Kidney (tissue), 14 donors: Measurements from ENCODE around the gene FAM20C. TPM values are rescaled to one million over a fixed set of nuclear protein-coding genes. Genes with fewer than 3 reads are reported as not detected.

Experiments
- DNase-seq, 5 donors: peaks; one replicate each; pipeline ENCODE4 v3.0.0-alpha.2; 2013 to 2020
- FAIRE-seq: peaks from 2 replicates; lab custom pipeline; 2012; peaks lifted over from hg19 to GRCh38; lab: Jason Lieb, UNC
- H3K27ac ChIP-seq, 2 donors: one replicate each; pipeline ENCODE4 v1.7.0; 2013; ENCODE audit warnings: low read depth in 2 of 2, low read length in 2 of 2, inconsistent platforms in 1 of 2
- H3K27me3 ChIP-seq: one replicate; pipeline ENCODE4 v1.7.1; 2013; ENCODE audit warnings: low read length, inconsistent platforms; ENCODE audit not compliant: control insufficient read depth, insufficient read depth
- H3K36me3 ChIP-seq, 3 donors: one replicate each; pipeline versions ENCODE4 v1.7.0 to v1.7.1; 2013; ENCODE audit warnings: low read length in 3 of 3, control low read depth in 1 of 3, inconsistent platforms in 1 of 3; ENCODE audit not compliant: insufficient read depth in 3 of 3, control insufficient read depth in 2 of 3
- H3K4me1 ChIP-seq, 3 donors: one replicate each; pipeline versions ENCODE4 v1.7.0 to v1.7.1; 2013; ENCODE audit warnings: low read length in 3 of 3, inconsistent platforms in 1 of 3, low read depth in 1 of 3; ENCODE audit not compliant: control insufficient read depth in 2 of 3, insufficient read depth in 2 of 3
- H3K4me3 ChIP-seq, 3 donors: one replicate each; pipeline versions ENCODE4 v1.7.0 to v1.8.1; 2013; ENCODE audit warnings: low read length in 3 of 3, control low read depth in 1 of 3, inconsistent platforms in 1 of 3
- H3K9ac ChIP-seq, 3 donors: one replicate each; pipeline versions ENCODE4 v1.7.0 to v1.7.1; 2013; ENCODE audit warnings: low read length in 3 of 3, control low read depth in 1 of 3, inconsistent platforms in 1 of 3
- H3K9me3 ChIP-seq, 3 donors: one replicate each; pipeline versions ENCODE4 v1.7.0 to v1.7.1; 2013; ENCODE audit warnings: low read length in 3 of 3, control low read depth in 1 of 3, inconsistent platforms in 1 of 3; ENCODE audit not compliant: control insufficient read depth in 2 of 3, insufficient read depth in 1 of 3
- CTCF ChIP-seq: IDR thresholded peaks from 3 replicates; pipeline ENCODE4 v1.5.1; 2012; ENCODE audit warnings: mild to moderate bottlenecking, moderate library complexity, borderline replicate concordance; ENCODE audit not compliant: insufficient read depth; ENCODE audit errors: extremely low read depth
- intact Hi-C: fragments of 100-400 bp; cut with DNase I; formaldehyde crosslinking; loops from one replicate; pipeline ENCODE4 v1.11.1; 2022
- polyA plus RNA-seq: library from polyadenylated mRNA; stranded (reverse); fragments of 350-450 nt; fragmentation: Illumina TruSeq; extraction: RNeasy Lipid Tissue Mini Kit (QIAGEN cat#74804); gene quantifications from one replicate; pipeline ENCODE4 v1.2.3, GENCODE V29; 2014; ENCODE audit warnings: low read depth, low replicate concordance; ENCODE audit not compliant: insufficient read depth
- total RNA-seq: library from RNA; stranded (reverse); fragmentation: NEBNext Ultra II Directional; extraction: Animal tissue kit (Norgen Biotek cat#: 25700); gene quantifications from one replicate; pipeline ENCODE4 v1.2.1, GENCODE V29; 2021
- donor health status: control.
- donor health status: control.
- donor health status: control.
- donor health status: control.
- donor health status: control.
- donor health status: DM: yes; HTN: yes; CAD: no.
- donor health status: Normal renal cell carcinoma (clear cell type).

The FAM20C gene
- total and polyA plus RNA-seq, 2 donors from 2014 or later = 84.9 to 114 TPM

DNA sequence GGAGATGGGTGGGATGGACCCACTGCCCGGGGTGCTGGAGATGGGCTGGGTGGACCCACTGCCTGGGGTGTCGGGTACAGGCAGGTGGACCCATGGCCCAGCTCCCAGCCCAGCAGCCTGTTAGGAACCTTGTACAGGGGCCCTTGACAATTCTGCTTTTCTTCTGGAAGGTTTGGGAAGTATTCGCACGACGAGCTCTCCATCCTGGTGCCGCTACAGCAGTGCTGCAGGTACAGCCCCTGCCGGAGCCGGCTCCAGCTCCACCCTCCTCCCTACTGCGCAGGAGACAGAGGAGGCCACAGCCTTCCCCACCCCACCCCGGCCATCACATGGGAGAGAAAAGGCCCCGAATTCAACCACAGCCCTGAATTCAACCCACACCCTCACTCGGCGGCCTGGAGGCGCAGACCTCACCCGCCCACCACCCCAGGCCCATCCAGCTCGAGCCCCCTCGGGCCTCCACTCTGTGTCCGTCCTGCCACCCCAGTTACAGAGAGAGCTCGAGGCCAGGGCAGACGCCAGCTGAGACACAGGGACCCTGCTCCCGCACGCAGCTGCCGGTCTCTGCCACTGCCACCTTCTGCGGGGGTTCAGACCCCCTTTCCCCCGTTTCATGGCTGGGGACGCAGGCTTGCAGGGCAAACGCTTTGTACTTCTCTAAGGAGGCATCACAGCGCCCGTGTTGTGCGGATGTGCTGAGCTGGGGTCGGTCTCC is 66.3 kb downstream of the FAM20C start:
- DNase-seq (peak in 2 of 5 donors; percentile 28 to 71), FAIRE-seq (no peak)
- no peaks in the 10 kb centered on the region for H3K4me1 ChIP-seq
- H3K27me3 ChIP-seq = no peaks in the 10 kb centered on the region
- peaks cover 0 to 7% (median 0%) of the 10 kb centered on the region in 3 donors for H3K9me3 ChIP-seq
- no peak for TF ChIP-seq CTCF
- H3K36me3 ChIP-seq = peaks cover 0 to 57% (median 12%) of the 10 kb centered on the region in 3 donors
- no peak overlapping the region for H3K4me3 ChIP-seq
- intact Hi-C loops = no loop called here
- no peak overlapping the region for H3K9ac ChIP-seq
- H3K27ac ChIP-seq = no peak overlapping the region

GRCh38 chr7:259191-259505 is 66.8 kb downstream of the FAM20C start:
- DNase-seq (peak in 1 of 5 donors; percentile 15), FAIRE-seq (no peak)
- no peak for TF ChIP-seq CTCF
- Histone ChIP-seq H3K36me3 (peaks cover 0 to 55% (median 12%) of the 10 kb centered on the region in 3 donors), H3K9me3 (peaks cover 0 to 7% (median 0%) of the 10 kb centered on the region in 3 donors), H3K4me1 (no peaks in the 10 kb centered on the region), H3K9ac (no peak overlapping the region), H3K4me3 (no peak overlapping the region), H3K27ac (no peak overlapping the region), H3K27me3 (no peaks in the 10 kb centered on the region)
- intact Hi-C loops = no loop called here

DNA sequence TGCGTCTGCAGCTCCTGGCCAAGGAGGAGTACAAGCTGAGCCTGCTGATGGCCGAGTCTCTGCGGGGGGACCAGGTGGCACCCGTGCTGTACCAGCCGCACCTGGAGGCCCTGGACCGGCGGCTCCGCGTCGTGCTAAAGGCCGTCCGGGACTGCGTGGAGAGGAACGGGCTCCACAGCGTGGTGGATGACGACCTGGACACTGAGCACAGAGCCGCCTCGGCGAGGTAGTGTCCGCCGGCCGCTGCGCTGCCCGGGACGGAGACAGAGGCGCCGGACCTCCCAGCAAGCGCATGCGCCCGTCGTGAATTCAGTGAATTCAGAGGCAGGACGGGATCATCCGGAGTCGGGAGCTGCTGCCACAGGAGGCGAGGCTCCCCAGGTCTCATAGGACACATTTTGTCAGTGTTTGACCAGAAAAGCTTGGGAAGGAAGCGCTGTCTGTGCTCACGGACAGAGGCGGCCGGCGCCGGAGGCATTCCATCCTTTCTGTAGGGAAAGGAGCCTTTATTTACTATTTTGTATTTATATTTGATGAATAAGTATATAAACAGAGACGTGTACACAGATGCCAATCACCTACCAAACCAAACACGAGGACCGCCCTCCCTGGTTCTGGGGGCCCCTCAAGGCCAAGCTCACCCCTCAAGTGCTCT is 67.5 kb downstream of the FAM20C start:
- intact Hi-C loops = no loop called here
- DNase-seq = peak in 2 of 5 donors; percentile 17 to 71

More for the DNA sequence above, 67.5 kb downstream of the FAM20C start:
- FAIRE-seq = no peak
- no peak overlapping the region for H3K9ac ChIP-seq
- no peak overlapping the region for H3K4me3 ChIP-seq
- H3K27me3 ChIP-seq = no peaks in the 10 kb centered on the region
- no peaks in the 10 kb centered on the region for H3K4me1 ChIP-seq
- H3K36me3 ChIP-seq = peaks cover 0 to 55% (median 12%) of the 10 kb centered on the region in 3 donors
- peaks cover 0 to 7% (median 0%) of the 10 kb centered on the region in 3 donors for H3K9me3 ChIP-seq
- TF ChIP-seq CTCF = no peak
- H3K27ac ChIP-seq = no peak overlapping the region
